NCI-H2227 (cell line): ENCODE data around the gene KLHL8.

Experiments used
- DNase-seq: peaks from one replicate; lab custom pipeline; 2025; ENCODE audit not compliant: unreplicated experiment; lab: John Stamatoyannopoulos, UW

Gene KLHL8

DNA sequence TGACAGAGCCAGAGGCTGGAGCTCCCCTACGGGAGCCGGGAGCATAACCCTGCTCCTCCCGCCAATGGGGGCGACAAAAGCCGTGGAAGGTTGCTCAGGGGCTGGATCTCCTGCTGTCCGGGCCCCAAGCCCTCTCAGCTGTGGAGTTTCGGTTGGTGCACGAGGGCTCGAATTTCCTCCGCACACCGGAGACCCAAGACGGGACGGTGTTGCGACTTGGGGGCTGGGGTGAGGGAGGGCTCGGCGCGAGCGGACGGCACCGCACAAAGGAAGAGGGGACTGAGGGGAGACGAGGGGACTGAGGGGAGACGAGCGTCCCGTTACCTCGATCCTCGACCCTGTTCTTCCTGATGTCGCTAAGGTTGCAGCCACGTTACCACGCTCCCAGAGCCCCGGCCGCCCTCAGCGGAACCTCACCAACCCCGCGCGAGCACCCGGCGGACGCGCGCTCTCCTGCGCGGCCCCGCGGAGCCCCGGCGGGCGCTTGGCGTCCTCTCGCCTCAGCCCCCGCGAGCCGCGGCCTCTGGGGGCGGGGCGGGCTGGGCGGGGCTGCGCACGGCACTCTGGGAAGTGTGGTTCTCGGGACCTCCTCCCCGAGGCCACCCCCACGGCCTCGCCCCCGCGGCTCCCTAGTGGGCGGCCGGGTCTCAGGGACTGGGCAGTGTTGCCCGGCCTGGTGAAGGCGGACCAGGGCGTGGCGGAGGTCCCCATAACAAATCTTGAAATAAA is at the start of gene KLHL8:
Gene KLHL8, minus strand, starts transcription at position 525 of the 729 bp plus-strand sequence. CDS start 25,079 bp downstream, outside the sequence.
- peak; percentile 92 for DNase-seq

DNA sequence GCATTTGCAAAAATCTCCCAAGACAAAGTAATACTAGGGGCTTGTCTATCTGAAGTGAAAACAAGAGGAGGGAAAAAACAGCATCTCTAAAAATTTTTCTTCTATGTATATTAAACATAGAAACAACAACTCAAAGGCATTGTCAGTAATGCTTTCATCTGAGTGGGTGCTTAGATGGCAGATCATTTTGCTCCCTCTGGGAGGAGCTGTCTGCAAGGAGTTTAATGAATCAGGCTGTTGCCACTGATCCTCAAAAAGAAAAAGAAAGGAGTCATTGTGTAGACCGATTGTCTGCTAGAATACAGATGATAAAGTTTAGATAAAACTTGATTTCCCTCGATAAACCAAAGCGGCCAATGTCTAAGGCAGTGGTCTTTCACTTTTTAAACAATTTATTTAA is 49.7 kb upstream of the KLHL8 start:
- DNase-seq, result peak; percentile 17

DNA sequence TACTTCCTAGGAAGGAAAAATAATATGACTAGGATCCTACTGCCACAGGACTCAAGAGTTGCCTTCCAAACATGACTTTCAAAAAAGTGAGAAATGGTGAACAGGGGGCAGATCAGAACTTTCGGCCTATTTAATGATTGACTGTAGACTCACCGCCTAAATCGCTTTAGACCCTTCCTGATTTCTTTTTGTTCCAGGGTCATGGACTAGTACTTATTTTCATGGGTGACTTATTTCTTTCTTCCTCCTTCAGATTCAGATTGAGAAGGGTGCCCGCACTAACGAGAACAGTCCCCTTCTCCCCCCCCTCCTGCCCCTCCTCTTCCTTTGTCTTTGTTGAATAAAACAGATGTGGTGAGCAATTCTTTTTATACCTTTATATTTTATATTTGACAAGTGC is 48.0 kb upstream of the KLHL8 start:
- DNase-seq, result no peak

DNA sequence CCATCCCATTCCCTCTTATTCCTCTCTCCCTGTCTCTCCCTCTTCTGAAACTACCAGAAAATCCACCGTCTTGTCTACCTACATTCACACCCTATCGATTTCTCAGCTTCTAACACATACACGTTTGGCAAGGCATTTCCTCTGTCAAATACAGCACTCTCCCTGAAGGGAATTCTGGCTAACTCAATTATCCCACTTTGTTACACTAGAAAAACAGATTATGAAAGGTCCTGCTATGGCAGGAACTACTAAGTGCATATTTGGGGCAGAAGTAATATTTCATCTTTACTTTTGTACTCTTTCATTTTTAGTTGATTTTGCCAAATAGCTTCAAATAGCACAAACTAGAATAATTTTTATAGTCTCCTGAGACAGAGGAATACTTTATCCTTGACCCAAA is 46.6 kb upstream of the KLHL8 start:
- DNase-seq, result no peak

DNA sequence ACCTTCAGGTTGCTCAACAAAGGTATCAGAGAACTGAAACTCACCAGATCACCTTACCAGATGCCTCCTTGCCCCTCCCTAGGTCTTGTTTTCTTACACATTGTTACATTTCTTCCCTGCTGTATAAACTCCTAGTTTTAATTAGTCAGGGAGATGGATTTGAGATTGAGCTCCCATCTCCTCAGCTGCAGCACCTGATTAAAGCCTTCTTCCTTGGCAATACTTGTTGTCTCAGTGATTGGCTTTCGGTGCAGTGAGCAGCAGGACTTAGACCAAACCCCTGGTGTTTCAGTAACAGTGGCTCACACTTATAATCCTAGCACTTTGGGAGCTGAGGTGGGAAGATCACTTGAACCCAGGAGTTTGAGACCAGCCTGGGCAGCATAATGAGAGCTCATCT is 42.5 kb upstream of the KLHL8 start:
- no peak for DNase-seq

DNA sequence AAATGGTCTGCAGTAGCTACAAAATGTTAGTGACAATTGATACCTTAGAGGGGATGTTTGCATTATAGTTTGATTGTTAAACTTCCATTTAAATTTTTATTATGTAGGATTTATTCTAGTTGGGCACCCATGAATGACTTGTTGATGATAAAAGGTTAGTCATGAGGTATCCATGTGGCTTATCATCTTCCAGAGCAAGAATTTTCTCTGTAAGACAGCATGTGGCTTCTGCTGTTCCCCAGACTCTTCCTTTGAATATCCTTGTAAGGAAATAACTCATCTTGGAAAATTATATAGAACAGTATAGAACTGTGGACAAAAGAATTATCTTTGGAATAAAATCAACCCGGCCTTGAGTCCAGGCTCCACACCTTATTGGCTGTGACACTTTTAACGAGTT is 40.1 kb upstream of the KLHL8 start:
- DNase-seq, result no peak

DNA sequence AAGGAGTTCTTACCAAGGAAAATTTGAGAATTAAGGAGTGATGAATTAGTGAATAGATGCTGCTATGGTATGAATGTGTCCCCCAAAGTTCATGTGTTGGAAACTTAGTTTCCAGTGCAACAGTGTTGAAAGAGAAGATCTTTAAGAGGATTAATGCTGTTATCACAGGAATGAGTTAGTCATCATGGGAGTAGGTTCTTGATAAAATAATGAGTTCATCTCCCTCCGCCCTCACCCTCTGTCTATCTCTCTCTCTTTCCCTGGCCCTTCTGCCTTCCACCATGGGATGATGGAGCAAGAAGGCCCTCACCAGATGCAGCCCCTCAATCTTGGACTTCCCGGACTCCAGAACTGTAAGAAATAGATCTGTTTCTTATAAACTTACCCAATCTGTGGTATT is 38.3 kb upstream of the KLHL8 start:
- DNase-seq, result no peak

DNA sequence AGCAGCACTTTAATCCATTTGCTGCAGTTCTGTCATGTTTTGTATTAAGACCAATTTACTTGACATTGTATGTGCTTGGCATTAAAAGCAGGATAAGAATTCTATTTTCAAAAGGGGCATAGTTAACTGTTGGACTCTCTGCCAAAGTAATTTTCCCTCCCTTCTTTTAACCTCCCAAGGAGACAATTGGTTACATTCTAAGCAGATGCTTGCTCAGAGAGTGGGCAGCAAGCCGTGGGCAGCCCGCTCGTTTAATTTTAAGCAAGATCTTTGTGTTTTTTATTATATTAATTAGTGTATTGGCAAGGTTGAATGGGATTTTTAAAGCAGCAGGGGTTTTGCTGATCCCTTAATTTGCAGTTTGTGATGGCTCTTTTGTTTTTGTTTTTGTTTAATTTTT is 37.1 kb upstream of the KLHL8 start:
- no peak for DNase-seq

DNA sequence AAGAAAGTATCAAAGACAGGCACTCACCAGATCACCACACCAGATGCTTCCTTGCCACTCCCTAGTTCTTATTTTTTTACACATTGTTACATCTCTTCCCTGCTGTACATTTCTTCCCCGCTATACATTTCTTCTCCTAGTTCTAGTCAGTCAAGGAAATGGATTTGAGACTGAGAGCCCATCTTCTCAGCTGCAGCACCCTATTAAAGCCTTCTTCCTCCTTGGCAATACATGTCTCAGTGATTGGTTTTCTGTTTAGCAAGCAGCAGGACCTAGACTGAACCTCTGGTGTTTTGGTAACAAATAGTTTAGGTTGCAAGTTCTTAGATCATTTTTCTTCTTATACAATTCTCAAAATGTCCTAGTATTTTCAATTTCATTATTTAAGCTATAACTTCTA is 35.3 kb upstream of the KLHL8 start:
- DNase-seq, result no peak

DNA sequence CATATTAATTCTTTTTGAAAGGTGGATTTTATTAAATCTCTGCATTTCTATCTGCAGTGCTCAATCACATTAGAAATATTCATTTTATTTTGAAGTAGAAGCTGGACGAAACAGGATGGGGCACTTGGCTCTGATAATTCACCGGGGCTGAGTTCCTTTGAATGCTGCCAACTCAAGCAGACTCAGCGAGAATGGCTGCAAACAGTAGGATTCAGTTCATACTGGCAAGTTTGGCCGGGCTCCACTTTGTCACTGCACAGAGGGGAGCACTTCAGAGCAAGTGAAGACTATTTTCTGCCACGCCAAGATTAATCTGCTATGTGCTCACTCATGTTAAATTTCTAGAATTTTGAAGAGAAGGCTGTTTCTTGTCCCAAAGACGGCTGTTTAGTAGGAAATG is 30.7 kb upstream of the KLHL8 start:
- no peak for DNase-seq

DNA sequence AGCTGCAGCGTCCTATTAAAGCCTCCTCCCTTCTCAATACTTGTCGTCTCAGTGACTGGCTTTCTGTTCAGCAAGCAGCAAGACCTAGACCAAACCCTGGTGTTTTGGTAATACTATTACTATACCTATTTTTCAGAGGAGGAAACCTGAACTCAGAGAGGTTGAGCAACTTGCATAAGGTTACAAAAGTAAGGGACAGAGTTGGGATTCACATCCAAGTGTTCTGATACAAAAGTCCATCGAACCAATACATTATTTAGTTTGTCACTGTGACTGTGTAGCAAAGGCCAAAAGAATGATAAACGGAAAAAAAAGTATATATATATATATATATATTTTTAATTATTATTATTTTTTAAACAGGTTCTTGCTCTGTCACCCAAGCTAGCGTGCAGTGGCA is 29.9 kb upstream of the KLHL8 start:
- no peak for DNase-seq

DNA sequence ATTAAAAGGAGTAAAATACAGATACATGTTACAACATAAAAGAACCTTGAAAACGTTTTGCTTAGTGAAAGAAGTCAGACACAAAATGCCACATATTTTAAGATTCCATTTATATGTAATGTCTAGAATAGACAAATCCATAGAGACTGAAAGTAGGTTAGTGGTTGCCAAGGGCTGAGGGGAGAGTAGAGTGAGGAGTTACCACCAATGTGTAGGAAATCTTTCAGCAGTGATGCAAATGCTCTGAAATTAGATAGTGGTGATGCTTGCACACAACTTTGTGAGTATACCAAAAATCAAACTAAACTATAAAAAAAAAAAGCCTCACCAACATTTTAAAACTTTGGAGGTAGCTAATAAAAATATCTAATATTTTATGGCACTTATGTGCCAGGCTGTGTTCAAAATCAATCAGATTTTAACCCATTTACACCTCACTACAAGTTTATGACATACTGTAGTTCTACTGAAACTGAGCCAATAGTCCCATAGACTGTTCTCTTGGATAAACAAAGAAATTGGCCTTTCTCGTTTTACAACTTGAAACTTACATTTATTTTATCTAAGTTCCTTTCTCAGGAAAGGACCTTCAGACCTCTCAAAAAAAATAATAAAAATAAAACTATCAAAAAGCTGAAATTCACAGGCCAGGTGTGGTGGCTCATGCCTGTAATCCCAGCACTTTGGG is 29.1 kb upstream of the KLHL8 start:
- DNase-seq, result no peak

DNA sequence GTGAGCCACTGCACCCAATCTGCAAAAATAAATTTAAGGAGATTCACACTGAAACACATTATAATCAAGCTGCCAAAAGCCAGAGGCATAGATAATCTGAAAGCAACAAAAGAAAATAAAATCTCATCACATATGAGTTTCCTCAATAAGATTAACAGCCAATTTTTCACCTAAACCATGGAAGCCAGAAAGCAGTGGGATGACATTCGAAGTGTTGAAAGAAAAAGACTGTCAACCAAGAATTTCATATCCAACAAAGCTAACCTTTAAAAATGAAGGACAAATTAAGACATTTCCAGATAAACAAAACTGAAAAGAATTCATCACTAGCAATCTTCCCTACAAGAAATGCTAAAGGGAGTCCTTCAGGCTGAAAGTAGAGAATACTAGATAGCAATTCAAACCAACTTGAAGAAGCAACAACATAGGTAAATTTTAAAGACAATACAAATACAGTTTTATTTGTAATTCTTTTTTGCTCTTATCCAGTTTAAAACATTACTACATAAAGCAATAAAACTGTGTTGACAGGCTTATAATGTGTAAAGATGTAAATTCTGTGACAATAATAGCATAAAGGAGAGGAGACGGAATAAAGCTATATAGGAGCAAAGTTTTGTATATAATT is 23.1 kb upstream of the KLHL8 start:
- DNase-seq, result no peak

DNA sequence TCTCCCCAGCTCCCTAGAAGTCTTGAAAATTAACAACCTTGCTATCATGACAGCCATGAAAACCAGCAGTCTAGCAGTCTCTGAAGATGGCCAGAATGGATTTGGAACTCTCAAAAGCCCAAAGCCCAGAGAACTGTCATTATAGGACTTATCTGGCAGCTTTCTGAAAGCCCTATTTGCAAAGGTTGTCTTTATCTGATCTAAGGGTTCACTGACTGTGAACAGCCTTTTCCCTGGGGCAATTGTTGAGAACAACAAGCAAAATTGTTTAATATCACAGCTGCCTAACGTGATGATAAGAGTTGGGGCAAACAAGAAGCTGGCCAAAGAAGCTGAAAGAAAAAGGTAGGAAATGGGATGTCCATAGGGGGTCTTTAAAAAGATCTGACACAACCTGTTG is 20.9 kb upstream of the KLHL8 start:
- DNase-seq, result peak; percentile 8

DNA sequence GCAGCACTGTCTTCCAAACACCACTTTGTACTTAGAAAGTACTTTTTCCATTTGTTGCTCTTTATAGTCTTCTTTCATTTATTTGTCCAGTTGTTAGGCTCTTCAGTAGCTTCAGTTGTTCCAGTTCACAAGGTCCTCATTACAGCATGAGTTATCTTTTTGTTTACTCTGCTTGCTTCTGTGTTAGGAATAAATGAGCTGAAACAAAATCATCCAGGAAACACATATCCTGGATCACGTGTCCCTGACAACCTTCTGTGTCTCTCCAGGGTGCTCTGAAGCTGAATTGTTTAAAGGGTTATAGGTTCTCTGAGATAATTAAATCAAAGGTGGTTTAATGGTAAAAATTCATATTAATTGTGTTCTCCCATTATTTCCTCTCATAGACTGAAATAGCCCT is 19.9 kb upstream of the KLHL8 start:
- no peak for DNase-seq

DNA sequence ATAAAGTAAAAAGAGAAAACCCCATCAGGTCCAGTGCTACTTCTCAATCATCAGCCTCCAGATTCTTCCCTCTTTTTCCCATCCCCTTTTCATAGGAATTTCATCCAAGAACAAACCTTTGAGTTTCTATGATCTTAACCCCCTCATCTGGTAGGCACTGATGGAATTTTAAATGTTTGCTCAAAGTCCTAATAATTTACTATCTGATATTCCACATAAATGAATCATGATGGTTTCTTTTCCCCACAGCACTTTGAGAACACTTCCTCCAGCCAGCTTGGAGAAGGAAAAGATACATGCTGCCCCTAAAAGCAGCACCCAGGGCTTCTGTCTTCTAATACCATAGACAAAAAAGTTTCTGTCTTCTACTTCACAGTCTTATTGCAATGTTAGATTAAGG is 19.4 kb upstream of the KLHL8 start:
- DNase-seq, result no peak

DNA sequence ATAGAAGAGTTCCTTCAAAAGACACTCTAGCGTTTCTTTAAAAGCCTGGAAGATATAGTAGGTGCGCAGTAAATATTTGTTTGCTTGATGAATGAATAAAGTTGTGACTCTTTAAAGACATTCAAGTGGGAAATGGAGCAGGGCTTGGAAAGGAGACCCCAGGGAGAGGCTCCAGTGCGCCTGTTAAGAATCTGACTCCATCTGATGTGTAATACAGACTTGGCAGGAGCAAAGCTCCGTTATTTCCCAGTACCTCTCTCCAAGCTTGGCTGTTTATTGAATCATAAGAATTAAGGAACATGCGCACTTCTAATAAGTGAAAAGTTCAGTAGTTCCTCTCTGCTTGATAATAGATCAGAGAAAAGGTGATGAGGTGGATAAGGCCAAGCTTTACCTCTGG is 18.8 kb upstream of the KLHL8 start:
- DNase-seq, result no peak

DNA sequence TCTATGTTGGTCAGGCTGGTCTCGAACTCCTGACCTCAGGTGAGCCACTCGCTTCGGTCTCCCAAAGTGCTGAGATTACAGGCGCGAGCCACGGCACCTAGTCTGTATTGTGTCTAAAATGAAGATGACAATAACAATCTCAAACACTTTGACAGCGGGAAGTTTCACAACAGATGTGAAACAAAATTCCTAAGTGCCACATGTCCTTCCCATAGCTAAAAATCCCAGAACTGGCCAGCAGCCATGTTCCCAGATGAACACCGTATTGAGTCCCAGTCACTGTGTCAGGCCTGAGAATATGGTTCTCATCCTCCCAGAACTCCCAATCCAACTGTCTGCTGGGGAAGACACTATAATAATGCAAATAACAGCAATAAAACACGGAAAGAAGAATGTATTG is 16.4 kb upstream of the KLHL8 start:
- no peak for DNase-seq

DNA sequence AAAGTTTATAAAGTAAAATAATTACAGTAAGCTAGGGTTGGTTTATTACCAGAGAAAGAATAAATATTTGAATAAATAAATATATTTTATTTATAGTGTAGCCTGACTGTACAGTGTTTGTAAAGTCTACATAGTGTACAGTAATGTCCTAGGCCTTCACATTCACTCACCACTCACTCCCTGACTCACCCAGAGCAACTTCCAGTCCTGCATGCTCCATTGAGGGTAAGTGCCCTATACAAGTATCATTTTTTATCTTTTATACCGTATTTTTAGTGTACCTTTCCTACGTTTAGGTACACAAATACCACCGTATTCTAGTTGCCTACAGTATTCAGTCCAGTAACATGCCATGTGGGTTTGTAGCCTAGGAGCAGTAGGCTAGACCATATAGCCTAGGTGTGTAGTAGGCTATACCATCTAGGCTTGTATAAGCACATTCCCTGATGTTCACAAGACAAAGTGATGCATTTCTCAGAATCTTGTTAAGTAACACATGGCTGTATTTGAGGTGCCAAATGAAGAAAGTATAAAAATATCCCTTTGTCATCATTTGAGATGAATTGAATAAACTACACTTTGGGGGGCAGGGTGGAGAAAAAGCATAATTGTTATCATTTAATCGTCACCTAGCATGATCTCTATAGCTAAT is 14.7 kb upstream of the KLHL8 start:
- DNase-seq, result no peak

DNA sequence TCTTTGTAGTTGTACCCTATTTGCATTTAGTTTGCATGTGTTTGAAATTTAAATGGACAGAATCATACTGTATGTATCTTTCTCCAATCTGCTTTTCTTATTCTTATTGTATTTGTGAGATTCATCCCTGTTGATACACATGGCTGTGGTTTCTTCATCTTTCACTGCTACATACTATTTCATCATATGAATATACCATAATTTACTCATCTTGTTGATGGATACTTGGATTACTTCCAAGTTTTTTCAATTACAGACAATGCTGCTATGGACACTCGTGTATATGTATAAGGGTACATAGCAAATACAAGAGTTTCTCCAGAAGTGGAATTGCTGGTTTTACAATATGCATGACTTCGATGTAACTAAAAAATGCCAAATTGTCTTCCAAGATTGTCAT is 11.8 kb upstream of the KLHL8 start:
- no peak for DNase-seq

DNA sequence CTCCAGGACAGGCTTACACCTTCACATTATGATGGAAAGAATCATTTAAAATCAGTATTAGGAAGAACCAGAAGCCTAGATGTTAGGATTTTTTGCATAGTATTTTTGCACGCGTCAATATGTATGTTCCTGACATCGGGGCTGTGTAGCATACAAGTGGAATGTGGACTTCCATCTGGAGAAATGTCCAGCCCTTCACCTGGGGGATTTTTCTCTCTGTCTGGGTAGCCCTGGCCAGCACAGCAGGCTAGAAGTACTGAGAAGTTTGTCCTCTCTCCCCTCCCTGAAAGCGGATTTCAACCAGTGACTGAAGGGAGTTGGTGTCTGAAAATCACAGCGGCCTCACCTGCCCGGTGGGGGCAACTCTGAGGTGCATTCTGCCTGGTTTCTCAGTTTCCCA is 10.4 kb upstream of the KLHL8 start:
- no peak for DNase-seq

DNA sequence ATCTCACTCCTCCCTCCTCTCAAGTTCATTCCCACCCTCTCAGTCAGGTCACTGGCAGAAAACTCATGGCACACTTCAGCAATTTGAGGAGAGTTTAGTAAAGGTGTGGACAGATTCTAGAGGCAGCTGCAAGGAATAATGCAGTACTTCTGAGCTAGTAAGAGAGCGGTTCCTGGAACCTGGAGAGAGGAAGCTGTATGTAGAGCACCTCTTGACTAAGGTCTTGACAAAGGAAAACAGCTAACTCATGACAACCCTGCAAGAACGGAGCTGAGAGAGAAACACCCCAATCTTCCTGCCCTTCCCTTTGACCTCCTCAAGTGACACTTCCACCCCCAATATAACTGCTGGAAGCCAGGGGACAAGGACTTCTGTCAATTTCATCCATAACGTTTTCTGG is 9.6 kb upstream of the KLHL8 start:
- DNase-seq, result no peak
